CD4-positive, alpha-beta T cell treated with Interleukin-15 for 4 hours (primary cell): ENCODE results near the gene SLC4A2.

Experiments used
- DNase-seq: peaks from one replicate; pipeline ENCODE4 v3.0.0-alpha.2; 2020; ENCODE audit warnings: low spot score

Gene SLC4A2

DNA sequence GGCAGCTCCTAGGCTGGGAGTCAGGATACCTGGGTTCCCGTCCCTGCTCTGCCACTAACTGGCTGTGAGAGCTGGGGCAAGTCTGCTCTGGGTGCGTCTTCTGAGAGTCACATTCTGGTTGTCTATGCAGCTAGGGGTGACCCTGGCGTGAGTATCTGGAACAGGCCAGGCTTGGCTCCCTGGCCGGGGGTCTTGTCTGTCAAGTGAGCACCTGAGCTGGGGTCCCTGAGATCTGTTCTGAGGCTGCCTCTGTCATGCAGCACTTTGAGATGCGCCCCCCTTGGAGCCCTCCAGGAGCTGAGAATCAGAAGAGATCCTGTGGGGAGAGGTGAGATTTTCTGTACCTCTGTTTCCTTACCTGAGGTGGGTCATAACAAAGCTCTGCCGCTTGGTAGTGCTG lies 34.4 kb downstream of the SLC4A2 start:
- no peak for DNase-seq

DNA sequence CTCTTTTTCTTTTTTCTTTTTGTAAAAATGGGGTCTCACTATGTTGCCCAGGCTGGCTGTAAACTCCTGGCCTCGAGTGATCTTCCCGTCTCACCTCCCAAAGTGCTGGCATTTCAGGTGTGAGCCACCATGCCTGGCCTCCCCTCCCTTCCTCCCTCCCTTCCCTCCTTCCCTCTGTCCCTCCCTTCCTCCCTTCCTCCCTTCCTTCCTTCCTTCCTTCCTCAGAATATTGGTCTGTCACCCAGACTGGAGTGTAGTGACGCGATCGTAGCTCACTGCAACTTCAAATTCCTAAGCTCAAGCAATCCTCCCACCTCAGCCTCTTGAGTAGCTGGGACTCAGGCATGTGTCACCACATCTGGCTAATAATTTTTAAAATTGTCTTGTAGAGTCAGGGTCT lies 35.3 kb downstream of the SLC4A2 start:
- no peak for DNase-seq

DNA sequence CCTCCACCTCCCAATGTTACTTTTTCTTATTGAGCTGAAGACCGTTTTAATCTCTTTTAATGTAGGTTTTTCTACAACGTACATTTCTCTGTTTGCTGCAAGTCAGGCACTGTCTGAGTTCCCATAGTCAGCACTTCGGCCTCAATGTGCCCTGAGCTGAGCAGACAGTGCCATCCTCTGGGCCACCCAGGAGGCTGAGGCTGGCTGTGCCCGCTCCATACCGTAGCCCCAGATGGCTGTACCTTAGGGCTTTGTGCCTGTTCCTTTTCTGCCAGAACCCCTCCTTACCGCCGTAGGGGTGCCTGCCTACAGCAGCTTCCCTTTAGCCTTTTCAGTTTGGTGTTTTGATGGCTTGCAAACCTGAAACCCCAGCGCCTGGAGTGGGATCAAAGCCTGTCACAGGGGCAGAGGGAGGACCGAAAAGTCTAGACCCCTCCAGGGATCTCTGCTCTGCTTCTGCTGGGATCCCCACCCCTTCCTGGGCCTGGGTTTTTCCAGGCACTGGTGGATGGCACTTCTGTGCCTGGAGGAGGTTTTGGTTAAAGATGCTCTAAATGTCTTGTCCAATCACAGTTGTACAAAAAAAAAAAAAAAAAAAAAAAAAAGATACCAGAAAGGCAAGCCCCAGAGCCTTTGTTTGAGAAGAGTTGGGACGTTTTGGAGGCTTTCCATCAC lies 35.9 kb downstream of the SLC4A2 start:
- DNase-seq: no peak

GRCh38 chr7:151095828-151096475 lies 36.6 kb downstream of the SLC4A2 start:
- DNase-seq: no peak

GRCh38 chr7:151099486-151100211 lies 40.3 kb downstream of the SLC4A2 start:
- DNase-seq: no peak

GRCh38 chr7:151100921-151101320 lies 41.5 kb downstream of the SLC4A2 start:
- DNase-seq: no peak

DNA sequence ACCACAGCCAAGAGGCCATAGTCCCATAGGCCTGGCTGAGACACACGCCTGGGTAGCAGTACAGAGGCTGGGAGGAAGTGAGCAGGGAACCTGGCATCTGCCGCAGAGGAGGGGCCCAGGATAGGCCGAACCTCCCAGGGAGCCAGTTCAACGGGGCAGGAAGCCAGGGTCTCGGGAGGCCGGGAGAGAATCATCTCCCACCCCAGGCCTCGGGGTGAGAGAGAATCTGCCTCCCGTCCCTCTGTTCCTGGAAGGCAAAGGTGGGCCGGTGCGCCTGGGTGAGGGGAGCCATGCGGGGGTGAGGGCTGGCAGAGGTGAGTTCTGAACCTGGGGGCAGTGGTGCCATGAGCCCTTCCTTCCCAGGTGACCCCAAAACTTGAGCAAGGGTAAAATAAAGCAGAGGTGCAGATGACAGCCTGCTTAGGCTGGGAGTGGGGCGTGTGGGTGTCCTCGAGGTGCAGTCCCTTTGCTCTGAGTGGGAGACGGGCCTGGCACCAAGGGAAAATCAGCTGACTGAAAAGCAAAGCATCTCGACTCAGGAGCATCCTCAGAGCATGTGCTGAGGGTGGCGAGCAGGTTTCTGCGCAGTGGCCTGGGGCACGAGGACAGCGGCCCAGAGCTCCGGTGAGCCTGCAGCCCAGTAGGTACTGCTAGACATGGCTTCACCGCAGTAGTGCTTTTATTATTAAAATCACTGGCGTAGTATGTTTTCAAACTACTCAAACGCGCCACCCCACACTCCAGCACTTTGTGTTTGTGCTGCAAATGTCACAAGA lies 42.4 kb downstream of the SLC4A2 start:
- DNase-seq: no peak

GRCh38 chr7:151102991-151103390 lies 43.6 kb downstream of the SLC4A2 start:
- no peak for DNase-seq

GRCh38 chr7:151103973-151104372 lies 44.6 kb downstream of the SLC4A2 start:
- DNase-seq: no peak

DNA sequence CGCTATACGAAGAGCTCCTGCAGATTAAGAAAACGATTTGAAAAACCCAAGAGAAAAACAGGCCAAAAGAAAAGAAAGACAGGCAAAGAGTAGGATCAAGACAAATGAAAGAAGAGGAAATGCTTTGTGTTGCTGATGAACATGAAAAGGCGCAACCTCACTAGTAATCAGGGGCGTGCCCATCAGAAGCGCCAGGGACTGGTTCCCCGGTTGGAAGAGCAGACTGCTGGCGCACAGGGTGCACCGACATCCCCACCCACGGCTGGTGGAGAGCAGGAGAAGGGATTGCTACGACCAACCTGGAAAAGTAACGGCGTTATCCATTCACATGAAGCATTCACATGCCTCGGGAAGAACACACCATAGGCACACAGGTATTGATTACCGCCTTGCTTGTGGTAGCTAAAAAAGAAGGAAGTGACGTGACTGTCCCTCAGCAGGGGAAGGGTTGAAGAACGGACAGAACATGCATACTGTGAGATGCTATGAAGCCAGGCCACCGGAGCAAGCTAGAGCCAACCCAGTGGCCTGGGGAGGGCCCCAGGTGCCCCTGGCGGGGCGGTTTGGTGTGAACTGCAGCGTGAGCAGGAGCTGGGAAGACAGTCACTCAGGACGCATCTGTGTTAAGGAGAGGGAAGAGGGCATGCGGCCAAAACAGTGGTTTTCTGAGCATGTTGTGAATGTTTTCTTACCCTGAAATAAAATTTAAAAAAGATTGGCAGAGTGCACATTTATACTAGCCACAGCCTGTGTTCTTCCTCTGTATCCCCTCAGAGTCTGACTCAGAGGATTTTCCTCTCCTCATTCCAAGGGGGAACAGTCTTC lies 45.2 kb downstream of the SLC4A2 start:
- no peak for DNase-seq

DNA sequence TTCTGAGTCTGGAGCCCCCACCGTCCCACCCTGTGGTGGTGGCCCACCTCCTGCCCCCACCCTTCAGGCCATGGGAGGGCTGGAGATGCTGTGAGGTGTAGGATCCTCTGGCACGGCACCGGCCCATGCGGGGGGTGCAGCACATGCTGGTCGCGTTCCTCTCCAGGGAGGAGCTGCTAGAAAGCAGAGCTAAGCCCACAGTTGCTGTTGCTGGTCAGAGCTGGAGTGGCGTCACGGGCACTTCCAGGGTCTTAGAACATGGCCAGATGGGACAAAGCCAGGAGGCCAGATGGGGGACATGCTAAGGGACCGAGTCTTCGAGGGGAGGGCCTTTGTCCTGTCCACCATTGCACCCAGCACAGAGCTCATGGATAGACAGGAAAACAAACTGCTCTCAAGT lies 48.5 kb downstream of the SLC4A2 start:
- DNase-seq: no peak

- DNase-seq: no peak
These were observed 50.0 kb downstream of the SLC4A2 start for GRCh38 chr7:151109094-151110048.

- no peak for DNase-seq
These were observed 51.0 kb downstream of the SLC4A2 start for GRCh38 chr7:151110236-151110940.

GRCh38 chr7:151110941-151111645 lies 51.7 kb downstream of the SLC4A2 start:
- DNase-seq: peak; percentile 76

- DNase-seq: no peak
These were observed 54.2 kb downstream of the SLC4A2 start for GRCh38 chr7:151113344-151114150.

- no peak for DNase-seq
These were observed 55.0 kb downstream of the SLC4A2 start for GRCh38 chr7:151114151-151115090.
